Esophagus muscularis mucosa (tissue), 3 donors: ENCODE results near the gene CCDC92B.
A peak's percentile ranks its signal among the peaks of the same experiment; 100 is the strongest.

ENCODE experiments used
- CTCF ChIP-seq, 3 experiments: fragments of 200-600 bp in 2 of 3; fragments of 450-650 bp in 1 of 3; sonication (generic) in 2 of 3; IDR thresholded peaks; one replicate each; pipeline ENCODE4 v1.5.1; 2017 to 2019; ENCODE audit warnings: antibody characterized with exemption in 3 of 3, mild to moderate bottlenecking in 2 of 3, moderate library complexity in 1 of 3
- POLR2A ChIP-seq: fragments of 450-650 bp; IDR thresholded peaks from one replicate; pipeline ENCODE4 v1.6.1; 2017; ENCODE audit warnings: antibody characterized with exemption, moderate library complexity, mild to moderate bottlenecking, low read depth

GRCh38 chr17:2711608-2712299, 37.7 kb downstream of the CCDC92B start, which contains the start of gene CLUH:
- TF ChIP-seq CTCF (IDR thresholded peaks at IDR 0.05) = peak in 1 of 3 experiments; percentile 50
- TF ChIP-seq POLR2A = peak; percentile 7
